Calu3 (cell line): ENCODE measurements around the gene NR2F1-AS1. TPM values are rescaled to one million over a fixed set of nuclear protein-coding genes. Genes with fewer than 3 reads are reported as not detected.

Experiments used
- BruUV-seq: library from RNA; stranded (reverse); fragments of 400-500 nt; replicated peaks from 2 replicates; lab custom pipeline; 2021; lab: Mats Ljungman, UMichigan
- CTCF ChIA-PET: fragments of 300-600 bp; sonication (Branson Sonifier 250); formaldehyde crosslinking; loops from one replicate; lab custom pipeline; 2022; ENCODE audit warnings: antibody characterized with exemption; lab: Charles Lee
- DNase-seq: peaks from one replicate; pipeline ENCODE4 v3.0.0; 2022
- H3K27ac Mint-ChIP-seq: one replicate; pipeline ENCODE4 v1.8.0; 2022; ENCODE audit warnings: mixed read lengths; ENCODE audit not compliant: unreplicated experiment
- H3K27me3 Mint-ChIP-seq: one replicate; pipeline ENCODE4 v1.8.0; 2022; ENCODE audit warnings: mixed read lengths; ENCODE audit not compliant: unreplicated experiment
- H3K36me3 Mint-ChIP-seq: one replicate; pipeline ENCODE4 v1.8.0; 2022; ENCODE audit warnings: mild to moderate bottlenecking, moderate library complexity, mixed read lengths; ENCODE audit not compliant: insufficient read depth, unreplicated experiment
- H3K4me1 Mint-ChIP-seq: one replicate; pipeline ENCODE4 v1.8.0; 2022; ENCODE audit warnings: mild to moderate bottlenecking, low read depth, mixed read lengths; ENCODE audit not compliant: unreplicated experiment
- H3K4me3 Mint-ChIP-seq: one replicate; pipeline ENCODE4 v1.8.0; 2022; ENCODE audit warnings: mild to moderate bottlenecking, low read depth, moderate library complexity, mixed read lengths; ENCODE audit not compliant: unreplicated experiment
- H3K9me3 Mint-ChIP-seq: one replicate; pipeline ENCODE4 v1.8.0; 2022; ENCODE audit warnings: low read depth, mixed read lengths; ENCODE audit not compliant: unreplicated experiment
- intact Hi-C: fragments of 100-400 bp; cut with micrococcal nuclease; formaldehyde crosslinking; loops from one replicate; pipeline ENCODE4 v1.10.0; 2022; ENCODE audit not compliant: unreplicated experiment
- total RNA-seq: library from RNA; stranded (reverse); gene quantifications from 2 replicates; pipeline ENCODE4 v1.2.3, GENCODE V29; 2022
- TF ChIP-seq, protein P1 (sequence below): fragments of 200-600 bp; IDR thresholded peaks from one replicate; pipeline ENCODE4 v1.8.0; 2022; ENCODE audit warnings: antibody characterized with exemption; ENCODE audit not compliant: unreplicated experiment

Gene NR2F1-AS1
- total RNA-seq, 1 experiment from 2014 or later: 20.9 TPM

DNA sequence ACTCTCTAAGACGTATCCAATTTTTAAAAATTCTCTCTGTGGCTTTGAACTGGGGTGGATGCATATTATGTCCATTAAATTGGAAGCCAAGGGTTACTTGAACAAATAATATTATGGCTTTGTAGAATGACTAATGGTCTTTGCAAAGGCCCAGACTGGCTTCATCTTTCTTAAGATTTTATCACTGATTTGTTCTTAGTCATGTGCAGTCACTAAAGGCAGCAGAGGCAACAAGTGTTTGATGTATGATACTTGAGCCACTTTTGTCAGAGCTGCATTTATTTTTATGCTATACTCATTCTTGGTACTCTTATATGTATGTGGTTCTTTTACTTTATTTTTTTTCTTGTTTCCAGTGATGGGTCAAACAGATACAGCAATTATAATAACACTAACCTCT, 152.2 kb downstream of the NR2F1-AS1 start:
- Mint-ChIP-seq H3K27me3 (no peaks in the 10 kb centered on the region), H3K4me3 (no peak overlapping the region), H3K36me3 (no peaks in the 10 kb centered on the region), H3K4me1 (no peaks in the 10 kb centered on the region), H3K9me3 (no peaks in the 10 kb centered on the region), H3K27ac (no peak overlapping the region)
- DNase-seq: no peak
- intact Hi-C loops: no loop called here
- CTCF ChIA-PET: no interaction called here
- TF ChIP-seq, protein P1, sequence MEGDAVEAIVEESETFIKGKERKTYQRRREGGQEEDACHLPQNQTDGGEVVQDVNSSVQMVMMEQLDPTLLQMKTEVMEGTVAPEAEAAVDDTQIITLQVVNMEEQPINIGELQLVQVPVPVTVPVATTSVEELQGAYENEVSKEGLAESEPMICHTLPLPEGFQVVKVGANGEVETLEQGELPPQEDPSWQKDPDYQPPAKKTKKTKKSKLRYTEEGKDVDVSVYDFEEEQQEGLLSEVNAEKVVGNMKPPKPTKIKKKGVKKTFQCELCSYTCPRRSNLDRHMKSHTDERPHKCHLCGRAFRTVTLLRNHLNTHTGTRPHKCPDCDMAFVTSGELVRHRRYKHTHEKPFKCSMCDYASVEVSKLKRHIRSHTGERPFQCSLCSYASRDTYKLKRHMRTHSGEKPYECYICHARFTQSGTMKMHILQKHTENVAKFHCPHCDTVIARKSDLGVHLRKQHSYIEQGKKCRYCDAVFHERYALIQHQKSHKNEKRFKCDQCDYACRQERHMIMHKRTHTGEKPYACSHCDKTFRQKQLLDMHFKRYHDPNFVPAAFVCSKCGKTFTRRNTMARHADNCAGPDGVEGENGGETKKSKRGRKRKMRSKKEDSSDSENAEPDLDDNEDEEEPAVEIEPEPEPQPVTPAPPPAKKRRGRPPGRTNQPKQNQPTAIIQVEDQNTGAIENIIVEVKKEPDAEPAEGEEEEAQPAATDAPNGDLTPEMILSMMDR: no peak
- no TSS peak for BruUV-seq

GRCh38 chr5:93427316-93427715, 153.7 kb downstream of the NR2F1-AS1 start:
- Mint-ChIP-seq H3K4me3 (no peak overlapping the region), H3K9me3 (no peaks in the 10 kb centered on the region), H3K27me3 (no peaks in the 10 kb centered on the region), H3K36me3 (no peaks in the 10 kb centered on the region), H3K4me1 (no peaks in the 10 kb centered on the region), H3K27ac (no peak overlapping the region)
- CTCF ChIA-PET: no interaction called here
- TF ChIP-seq, protein P1: no peak
- intact Hi-C loops: no loop called here
- no TSS peak for BruUV-seq
- DNase-seq: no peak

GRCh38 chr5:93425096-93425495, 155.9 kb downstream of the NR2F1-AS1 start:
- Mint-ChIP-seq H3K27me3 (no peaks in the 10 kb centered on the region), H3K4me3 (no peak overlapping the region), H3K36me3 (no peaks in the 10 kb centered on the region), H3K27ac (no peak overlapping the region), H3K9me3 (no peaks in the 10 kb centered on the region), H3K4me1 (no peaks in the 10 kb centered on the region)
- CTCF ChIA-PET: no interaction called here
- TF ChIP-seq, protein P1: no peak
- DNase-seq: no peak
- intact Hi-C loops: no loop called here
- no TSS peak for BruUV-seq

DNA sequence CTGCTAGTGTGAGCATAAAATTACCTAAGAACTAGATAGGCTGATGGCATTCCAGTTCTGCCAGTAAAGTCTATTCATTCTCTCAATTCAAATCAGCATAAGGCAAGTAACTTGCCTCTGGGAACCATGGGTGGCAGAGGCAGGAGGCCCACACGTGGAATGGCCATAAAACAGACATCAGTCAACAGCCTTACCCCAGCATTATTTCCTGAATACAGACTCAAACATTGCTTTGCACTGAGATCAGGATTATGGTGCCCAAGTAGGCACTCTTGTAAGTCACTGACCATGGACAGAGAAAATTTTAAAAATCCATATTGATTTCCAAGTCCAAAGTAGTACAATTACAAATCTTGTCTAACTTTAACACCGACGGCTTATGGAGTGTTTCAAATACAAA, 157.7 kb downstream of the NR2F1-AS1 start:
- CTCF ChIA-PET: no interaction called here
- no peaks in the 10 kb centered on the region for H3K4me1 Mint-ChIP-seq
- H3K27ac Mint-ChIP-seq: no peak overlapping the region
- TF ChIP-seq, protein P1: no peak
- H3K27me3 Mint-ChIP-seq: no peaks in the 10 kb centered on the region
- DNase-seq: no peak
- H3K4me3 Mint-ChIP-seq: no peak overlapping the region
- H3K9me3 Mint-ChIP-seq: no peaks in the 10 kb centered on the region
- intact Hi-C loops: no loop called here
- H3K36me3 Mint-ChIP-seq: no peaks in the 10 kb centered on the region
- no TSS peak for BruUV-seq
